Measurements from ENCODE around the gene PRKCE. TPM values are rescaled to one million over a fixed set of nuclear protein-coding genes. Genes with fewer than 3 reads are reported as not detected.
"Not testable (repeated sequence)": the region's sequence is repeated elsewhere in the genome, so short reads cannot be mapped to it uniquely, and the experiment has no call there.

Gene PRKCE
- total RNA-seq, 2 donors from 2014 or later: 7.2 to 25.4 TPM

GRCh38 chr2:45910473-45911060 is 259.1 kb downstream of the PRKCE start:
- Histone ChIP-seq H3K27me3 (replicated peaks; ENCODE audit: insufficient read depth) (no peaks in the 10 kb centered on the region), H3K27ac (no peak overlapping the region), H3K36me3 (no peaks in the 10 kb centered on the region), H3K4me1 (replicated peaks) (no peaks in the 10 kb centered on the region), H3K4me3 (no peak overlapping the region), H3K9me3 (no peaks in the 10 kb centered on the region)
- intact Hi-C loops (cut with DNase I): no loop called here
- 79% methylated on average over 7 of the region's 7 CpGs for WGBS
- no peak for TF ChIP-seq POLR2AphosphoS5 (IDR thresholded peaks at IDR 0.05)
- TF ChIP-seq, protein P1, sequence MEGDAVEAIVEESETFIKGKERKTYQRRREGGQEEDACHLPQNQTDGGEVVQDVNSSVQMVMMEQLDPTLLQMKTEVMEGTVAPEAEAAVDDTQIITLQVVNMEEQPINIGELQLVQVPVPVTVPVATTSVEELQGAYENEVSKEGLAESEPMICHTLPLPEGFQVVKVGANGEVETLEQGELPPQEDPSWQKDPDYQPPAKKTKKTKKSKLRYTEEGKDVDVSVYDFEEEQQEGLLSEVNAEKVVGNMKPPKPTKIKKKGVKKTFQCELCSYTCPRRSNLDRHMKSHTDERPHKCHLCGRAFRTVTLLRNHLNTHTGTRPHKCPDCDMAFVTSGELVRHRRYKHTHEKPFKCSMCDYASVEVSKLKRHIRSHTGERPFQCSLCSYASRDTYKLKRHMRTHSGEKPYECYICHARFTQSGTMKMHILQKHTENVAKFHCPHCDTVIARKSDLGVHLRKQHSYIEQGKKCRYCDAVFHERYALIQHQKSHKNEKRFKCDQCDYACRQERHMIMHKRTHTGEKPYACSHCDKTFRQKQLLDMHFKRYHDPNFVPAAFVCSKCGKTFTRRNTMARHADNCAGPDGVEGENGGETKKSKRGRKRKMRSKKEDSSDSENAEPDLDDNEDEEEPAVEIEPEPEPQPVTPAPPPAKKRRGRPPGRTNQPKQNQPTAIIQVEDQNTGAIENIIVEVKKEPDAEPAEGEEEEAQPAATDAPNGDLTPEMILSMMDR (IDR thresholded peaks at IDR 0.05): no peak
- no peak for TF ChIP-seq POLR2A (IDR thresholded peaks at IDR 0.05)
- no peak for DNase-seq (ENCODE audit: low spot score)

GRCh38 chr2:45911538-45911937 is 260.1 kb downstream of the PRKCE start:
- Histone ChIP-seq H3K9me3 (no peaks in the 10 kb centered on the region), H3K27me3 (replicated peaks; ENCODE audit: insufficient read depth) (no peaks in the 10 kb centered on the region), H3K4me3 (no peak overlapping the region), H3K4me1 (replicated peaks) (no peaks in the 10 kb centered on the region), H3K36me3 (no peaks in the 10 kb centered on the region), H3K27ac (no peak overlapping the region)
- TF ChIP-seq POLR2A (IDR thresholded peaks at IDR 0.05): no peak
- no peak for TF ChIP-seq POLR2AphosphoS5 (IDR thresholded peaks at IDR 0.05)
- TF ChIP-seq, protein P1 (IDR thresholded peaks at IDR 0.05): no peak
- DNase-seq (ENCODE audit: low spot score): no peak
- WGBS: 91% methylated on average over 3 of the region's 3 CpGs
- intact Hi-C loops (cut with DNase I): no loop called here

DNA sequence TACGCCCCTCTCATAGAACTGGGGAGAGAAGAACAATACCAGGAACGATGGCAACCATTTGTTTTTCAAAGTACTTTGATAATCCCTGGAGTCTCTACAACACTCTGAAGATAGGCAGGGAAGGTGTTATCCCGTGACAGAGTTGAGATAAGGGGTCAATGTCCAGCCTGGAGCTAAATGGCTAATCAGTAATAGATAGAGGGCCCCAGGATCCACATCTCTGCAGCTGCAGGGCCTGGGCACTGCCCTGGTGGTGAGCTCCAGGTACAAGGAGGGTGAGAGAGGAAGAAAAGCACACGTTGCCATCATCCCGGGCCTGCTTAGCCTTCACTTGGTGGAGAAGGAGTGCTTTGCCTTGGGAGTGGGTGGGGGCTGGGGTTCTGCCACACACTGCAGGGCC is 260.6 kb downstream of the PRKCE start:
- Histone ChIP-seq H3K9me3 (no peaks in the 10 kb centered on the region), H3K36me3 (no peaks in the 10 kb centered on the region), H3K4me1 (replicated peaks) (no peaks in the 10 kb centered on the region), H3K4me3 (no peak overlapping the region), H3K27me3 (replicated peaks; ENCODE audit: insufficient read depth) (no peaks in the 10 kb centered on the region), H3K27ac (no peak overlapping the region)
- WGBS: 88% methylated on average over 5 of the region's 5 CpGs
- intact Hi-C loops (cut with DNase I): no loop called here
- TF ChIP-seq, protein P1 (IDR thresholded peaks at IDR 0.05): no peak
- TF ChIP-seq POLR2AphosphoS5 (IDR thresholded peaks at IDR 0.05) (no peak), POLR2A (IDR thresholded peaks at IDR 0.05) (no peak)
- no peak for DNase-seq (ENCODE audit: low spot score)

DNA sequence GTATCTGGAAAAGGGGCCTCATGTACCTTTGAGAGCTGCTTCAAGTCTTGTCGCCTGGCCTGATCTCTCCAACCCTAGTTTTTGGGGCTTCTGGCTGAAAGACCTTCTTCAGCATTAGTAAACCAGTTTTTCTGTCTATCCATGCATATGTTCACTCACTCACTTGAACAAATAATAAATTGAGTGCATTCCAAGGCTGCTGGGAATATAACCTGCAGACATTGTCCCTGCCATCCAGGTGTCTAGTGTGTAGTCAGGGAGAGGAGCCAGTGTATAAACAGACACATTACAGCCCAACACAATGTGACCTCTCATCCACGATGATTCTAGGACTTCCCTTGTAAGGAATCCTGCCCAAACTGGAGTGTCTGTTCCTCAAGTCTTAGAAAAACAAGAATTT is 262.1 kb downstream of the PRKCE start:
- no peaks in the 10 kb centered on the region for H3K27me3 ChIP-seq (replicated peaks; ENCODE audit: insufficient read depth)
- no peaks in the 10 kb centered on the region for H3K4me1 ChIP-seq (replicated peaks)
- no peaks in the 10 kb centered on the region for H3K36me3 ChIP-seq
- peak; percentile 50 for DNase-seq (ENCODE audit: low spot score)
- H3K9me3 ChIP-seq: no peaks in the 10 kb centered on the region
- 61% methylated on average over 2 of the region's 2 CpGs for WGBS
- no peak overlapping the region for H3K27ac ChIP-seq
- intact Hi-C loops (cut with DNase I): no loop called here
- TF ChIP-seq POLR2AphosphoS5 (IDR thresholded peaks at IDR 0.05): peak; percentile 53
- TF ChIP-seq, protein P1 (IDR thresholded peaks at IDR 0.05): no peak
- no peak overlapping the region for H3K4me3 ChIP-seq

- 97% methylated on average over 5 of the region's 5 CpGs for WGBS
- Histone ChIP-seq H3K4me3 (no peak overlapping the region), H3K27me3 (replicated peaks; ENCODE audit: insufficient read depth) (no peaks in the 10 kb centered on the region), H3K27ac (no peak overlapping the region), H3K9me3 (no peaks in the 10 kb centered on the region), H3K4me1 (replicated peaks) (no peaks in the 10 kb centered on the region), H3K36me3 (no peaks in the 10 kb centered on the region)
- TF ChIP-seq POLR2A (IDR thresholded peaks at IDR 0.05): no peak
- no peak for DNase-seq (ENCODE audit: low spot score)
- intact Hi-C loops (cut with DNase I): no loop called here
Measured at GRCh38 chr2:45915523-45915922, 264.0 kb downstream of the PRKCE start.

- H3K4me3 ChIP-seq; intact Hi-C loops (cut with DNase I); H3K9me3 ChIP-seq; H3K36me3 ChIP-seq; H3K27ac ChIP-seq; DNase-seq (ENCODE audit: low spot score); H3K27me3 ChIP-seq (replicated peaks; ENCODE audit: insufficient read depth); H3K4me1 ChIP-seq (replicated peaks): not testable (repeated sequence)
- 97% methylated on average over 36 of the region's 49 CpGs for WGBS
Measured at GRCh38 chr2:45917561-45918176, 266.2 kb downstream of the PRKCE start.
